K562 treated with DMSO at 1 percent for 12 hours (cell line): ENCODE data around the gene IPO9. TPM values are rescaled to one million over a fixed set of nuclear protein-coding genes. Genes with fewer than 3 reads are reported as not detected.

ENCODE experiments used
- total RNA-seq: library from RNA; unstranded; fragments of 300-600 nt; gene quantifications from 2 replicates; pipeline ENCODE4 v1.2.3, GENCODE V29; 2022; ENCODE audit not compliant: insufficient read depth

Gene IPO9
- 16.4 and 58.9 TPM in 2 replicates for total RNA-seq

DNA sequence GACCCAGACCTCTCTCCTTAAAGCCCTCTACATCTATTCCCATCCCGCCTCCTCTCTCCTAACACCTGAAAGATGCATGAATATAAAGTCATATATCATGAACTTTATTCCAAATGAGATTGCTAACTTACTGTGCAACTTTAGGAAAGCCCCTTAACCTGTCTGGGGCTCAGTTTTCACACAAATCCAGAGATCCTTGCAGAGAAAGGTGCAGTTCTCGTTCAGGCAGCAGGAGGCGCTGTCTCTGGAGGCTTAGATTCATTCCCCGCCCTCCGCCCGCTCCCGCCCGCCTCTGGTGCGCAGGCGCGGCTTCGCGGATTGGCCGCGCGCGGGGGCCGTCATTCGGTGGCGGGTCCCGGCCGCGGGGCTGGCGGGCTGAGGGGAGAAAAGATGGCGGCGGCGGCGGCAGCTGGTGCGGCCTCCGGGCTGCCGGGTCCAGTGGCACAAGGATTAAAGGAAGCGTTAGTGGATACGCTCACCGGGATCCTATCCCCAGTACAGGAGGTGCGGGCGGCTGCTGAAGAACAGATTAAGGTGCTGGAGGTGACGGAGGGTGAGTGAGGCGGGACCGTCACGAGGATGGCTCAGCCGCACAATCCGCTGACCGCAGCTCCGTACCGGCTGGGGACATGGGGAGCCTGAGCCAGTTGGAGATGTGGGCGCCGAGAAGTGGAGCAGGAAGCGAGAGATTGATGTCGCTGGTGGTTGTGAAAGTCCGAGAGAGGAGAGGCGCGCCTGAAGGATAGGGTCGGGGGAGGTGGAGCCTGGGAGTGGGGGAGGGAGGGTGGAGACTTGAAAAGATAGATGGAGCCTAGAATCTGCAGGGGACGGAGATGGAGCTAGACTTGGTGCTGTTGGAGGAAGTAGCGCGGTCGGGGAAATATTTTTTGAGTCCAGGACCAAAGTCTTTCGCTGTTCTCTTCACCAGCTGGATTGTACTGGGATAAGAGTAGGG, at the start of gene IPO9:
Gene IPO9, plus strand, starts transcription at position 338 of the 955 bp plus-strand sequence. Its CDS starts 53 bp downstream, at position 391.

GRCh38 chr1:201888282-201889089, 59.5 kb downstream of the IPO9 start, which contains the start of gene SHISA4:
SHISA4 (plus strand) TSS chr1:201888898; CDS start chr1:201888995, 97 bp downstream.

Other genes with a start within 250 kb of the IPO9 start
- 2.0 and 2.9 TPM in 2 replicates for gene SHISA4, start 59.7 kb downstream of the IPO9 start, total RNA-seq
- 1.4 and 3.1 TPM in 2 replicates for gene LMOD1, start 117.4 kb downstream of the IPO9 start, total RNA-seq
- gene TIMM17A, start 126.3 kb downstream of the IPO9 start, total RNA-seq: 82.6 and 95.4 TPM in 2 replicates
- gene RNPEP, start 153.5 kb downstream of the IPO9 start, total RNA-seq: 113 and 188 TPM in 2 replicates
- 0.85 and 2.0 TPM in 2 replicates for gene ELF3, start 181.4 kb downstream of the IPO9 start, total RNA-seq